HG03521 (cell line): ENCODE data around the gene TBCK.
A peak's percentile ranks its signal among the peaks of the same experiment; 100 is the strongest.

ENCODE experiments used
- ATAC-seq: cut with Tn5 transposase; IDR thresholded peaks from one replicate; pipeline ENCODE4 v1.9.1; 2021; ENCODE audit warnings: mild to moderate bottlenecking, moderate library complexity; ENCODE audit not compliant: unreplicated experiment

TBCK gene

DNA sequence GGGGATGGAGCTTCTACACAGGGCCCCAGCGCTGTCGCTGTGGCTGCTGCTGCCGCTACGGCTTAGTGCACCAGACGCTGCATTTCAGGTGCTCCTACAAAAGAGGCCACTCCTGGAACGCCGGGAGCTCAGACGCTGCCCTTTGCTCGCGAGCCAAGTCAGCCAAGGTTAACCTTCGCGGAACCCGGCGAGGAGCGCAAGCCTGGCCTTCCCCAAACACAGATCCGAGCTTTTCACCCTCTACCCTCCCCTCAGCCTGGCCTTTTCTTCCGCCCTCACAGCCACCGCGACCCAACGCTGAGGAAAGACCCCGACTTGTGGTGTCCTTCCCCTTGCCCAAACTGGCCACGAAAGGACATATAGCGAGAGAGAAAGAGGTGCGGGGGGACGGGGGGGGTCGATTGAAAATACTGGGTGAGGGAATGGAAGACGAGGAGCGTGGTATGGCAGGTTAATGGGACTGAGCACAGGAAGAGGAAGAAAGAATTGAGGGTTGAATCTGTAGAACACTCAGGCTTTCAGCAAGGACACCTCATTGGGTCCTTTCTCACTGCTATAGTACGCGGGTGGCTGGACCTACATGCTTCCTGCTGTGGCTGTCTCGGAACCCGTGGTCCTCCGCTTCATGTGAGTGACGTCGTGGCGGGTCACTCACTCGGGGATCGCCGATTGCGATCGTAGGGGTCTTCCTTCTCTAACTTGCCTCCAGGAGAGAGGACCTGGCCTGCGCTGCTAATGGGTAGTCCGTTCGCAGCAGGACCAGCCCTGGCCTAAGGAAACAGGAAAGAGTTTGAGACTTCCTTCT lies at the start of gene TBCK, which contains the start of gene AIMP1:
TBCK (minus strand) TSS at position 242 of the 805 bp plus-strand sequence. CDS start 7,249 bp downstream, outside the sequence.
AIMP1 (plus strand) TSS at position 583 of the 805 bp plus-strand sequence. CDS start 8,460 bp downstream, outside the sequence.
- peak; percentile 89 for ATAC-seq

DNA sequence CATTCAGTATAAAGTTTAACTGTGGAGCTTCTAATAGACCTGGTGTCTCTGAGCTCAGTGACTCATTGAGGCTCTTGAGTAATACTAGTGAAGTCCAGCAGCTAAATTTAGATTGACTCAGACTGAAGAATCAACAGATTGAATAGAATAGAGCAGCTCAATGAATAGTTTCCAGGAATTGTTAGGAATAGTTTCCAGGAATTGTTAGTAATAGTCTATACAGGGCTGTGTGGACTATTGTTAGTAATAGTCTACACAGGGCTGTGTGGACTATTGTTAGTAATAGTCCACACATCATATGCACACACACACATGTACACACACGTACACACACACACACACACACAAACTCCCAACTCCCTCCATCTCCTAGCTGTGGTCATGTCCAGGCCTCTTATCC lies 49.6 kb upstream of the TBCK start:
- ATAC-seq = no peak

DNA sequence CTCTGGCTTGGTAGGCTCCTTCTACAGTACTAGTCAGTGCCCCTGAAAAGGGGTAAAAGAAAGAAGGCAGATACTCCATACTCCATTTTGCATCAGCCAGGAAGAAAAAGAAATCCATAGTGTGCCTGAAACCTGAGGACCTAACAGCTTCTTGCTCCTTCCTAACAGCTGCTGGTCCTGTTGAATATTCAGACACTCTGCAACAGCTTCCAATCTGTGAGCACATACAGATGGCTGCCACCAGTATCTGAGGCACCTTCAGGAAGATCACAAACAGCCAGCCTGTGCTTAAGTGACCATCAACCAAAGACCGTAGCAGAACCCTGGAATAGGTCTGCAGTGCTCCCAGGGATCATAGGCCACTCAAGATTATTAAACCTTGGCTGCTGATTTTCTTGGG lies 48.3 kb upstream of the TBCK start:
- no peak for ATAC-seq

DNA sequence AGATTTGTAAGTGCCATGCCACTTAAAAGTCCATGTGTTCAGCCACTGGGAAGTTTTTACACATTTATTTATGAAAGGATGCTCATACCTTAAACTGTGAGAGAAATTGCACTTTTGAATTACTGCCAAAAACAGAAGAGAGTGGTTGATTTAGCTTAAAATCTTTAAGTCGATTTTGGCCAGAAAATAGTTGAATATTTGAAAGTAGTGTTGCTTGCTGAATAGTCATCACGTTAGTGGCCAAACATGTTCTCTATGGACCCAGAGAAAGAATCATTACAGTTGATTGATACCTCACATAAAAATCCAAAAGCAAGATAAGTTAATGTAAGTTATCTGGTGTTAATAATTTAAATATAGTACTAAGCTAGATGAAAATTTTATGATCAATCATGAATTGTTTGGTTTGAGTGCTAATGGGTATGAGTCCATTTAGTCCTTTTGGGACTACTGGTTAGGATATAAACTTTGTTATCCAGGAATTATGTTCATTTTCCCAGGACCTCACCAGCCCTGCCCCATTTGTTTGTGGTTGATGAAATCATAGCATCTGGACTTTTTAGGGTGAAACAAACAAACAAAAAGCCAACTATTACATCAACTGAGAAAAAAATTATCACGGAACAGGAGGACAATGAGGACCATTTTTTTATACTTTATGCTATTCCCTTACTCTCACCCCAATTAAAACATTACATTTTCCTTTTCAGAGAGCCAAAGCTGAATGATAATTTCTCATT lies 46.2 kb upstream of the TBCK start:
- no peak for ATAC-seq

GRCh38 chr4:106358899-106359298 lies 42.9 kb upstream of the TBCK start:
- ATAC-seq = no peak

DNA sequence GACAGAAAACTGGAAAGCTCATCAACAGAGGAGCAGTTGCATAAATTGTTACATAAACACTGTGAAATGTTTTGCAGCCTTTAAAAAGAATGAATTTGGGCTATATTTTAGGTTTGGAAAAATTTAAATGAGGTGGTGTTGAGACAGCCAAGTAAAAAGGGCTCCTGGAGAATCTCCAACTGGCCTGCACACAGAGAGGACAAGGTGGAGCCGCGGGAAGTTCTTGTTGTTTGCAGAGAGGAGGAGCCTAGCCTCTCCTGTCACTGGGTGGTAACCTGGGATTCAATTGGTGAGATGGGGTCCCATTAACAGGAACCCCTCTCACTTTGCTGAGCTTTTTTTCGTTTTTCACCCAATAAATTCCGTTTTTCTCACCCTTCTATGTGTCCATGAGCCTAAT lies 39.2 kb upstream of the TBCK start:
- no peak for ATAC-seq

GRCh38 chr4:106353786-106354185 lies 37.8 kb upstream of the TBCK start:
- no peak for ATAC-seq

DNA sequence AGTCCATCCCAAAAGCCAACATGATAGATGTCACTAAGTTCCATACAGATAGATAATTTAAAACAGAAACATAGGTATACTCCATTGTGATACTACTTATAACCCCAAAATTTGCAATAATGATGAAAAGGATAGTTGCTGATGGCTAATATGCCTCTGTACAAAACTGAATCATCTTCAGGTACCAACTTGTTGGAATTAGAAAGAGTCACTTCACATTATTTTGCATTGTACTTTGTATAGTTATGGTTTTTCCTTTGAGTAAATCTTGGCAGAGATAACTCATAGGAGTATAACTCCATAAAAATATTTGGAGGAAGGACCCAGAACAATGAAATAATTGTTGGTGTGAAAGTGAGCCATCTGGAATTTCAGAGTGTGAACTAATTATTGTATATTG lies 35.0 kb upstream of the TBCK start:
- no peak for ATAC-seq

GRCh38 chr4:106347167-106347566 lies 31.2 kb upstream of the TBCK start:
- no peak for ATAC-seq

DNA sequence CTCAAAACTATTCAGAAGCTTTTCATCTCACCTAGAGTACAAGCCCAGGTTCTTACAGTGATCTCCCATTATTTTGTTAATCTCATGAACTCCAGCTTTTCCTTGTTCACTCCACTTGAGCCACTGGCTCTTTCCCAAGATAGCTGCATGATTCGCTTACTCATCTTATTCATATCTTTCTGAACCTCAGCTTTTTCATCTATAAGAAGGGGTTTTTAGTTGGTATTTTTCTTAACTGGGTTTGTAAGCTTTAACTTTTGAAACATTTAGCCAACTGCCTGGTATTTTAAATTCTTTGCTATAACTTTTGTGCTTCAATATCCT lies 28.6 kb upstream of the TBCK start:
- no peak for ATAC-seq

DNA sequence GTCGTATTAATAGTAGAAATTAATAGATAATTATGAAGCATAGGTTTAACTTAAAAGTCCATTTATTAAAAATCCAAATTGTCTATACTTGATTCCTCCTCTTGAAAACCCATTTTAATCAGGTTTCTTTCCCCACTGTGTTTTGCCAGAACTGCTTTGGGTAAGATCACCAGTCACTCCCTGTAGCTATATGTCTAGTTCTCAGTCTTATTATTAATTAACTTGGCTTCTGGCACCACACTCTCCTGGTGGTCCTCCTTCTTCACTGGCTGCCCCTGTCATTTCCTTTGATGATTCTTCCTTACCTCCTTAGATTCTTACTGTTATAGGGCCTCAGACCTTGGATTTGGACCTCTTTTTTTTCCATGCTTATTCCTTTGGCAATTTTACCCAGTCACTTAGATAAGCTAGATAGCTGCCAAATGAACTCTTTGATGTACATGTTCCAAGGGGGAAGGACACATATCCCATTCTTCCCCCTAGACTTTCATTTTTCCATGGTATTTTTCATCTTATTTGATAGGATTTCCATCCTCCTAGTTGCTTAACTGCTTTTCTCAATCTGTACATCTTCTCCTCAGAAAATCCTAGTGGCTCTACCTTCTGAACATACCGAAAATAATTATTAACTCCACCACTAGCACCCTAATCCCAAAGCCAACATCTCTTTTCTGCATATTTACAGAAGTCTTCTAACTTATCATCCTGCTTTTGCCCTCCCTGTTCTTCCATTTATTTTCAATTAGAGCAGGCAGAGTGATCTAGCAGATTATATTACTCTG lies 28.0 kb upstream of the TBCK start:
- no peak for ATAC-seq

GRCh38 chr4:106340774-106341173 lies 24.8 kb upstream of the TBCK start:
- ATAC-seq = no peak

- ATAC-seq = no peak
Measured at GRCh38 chr4:106339431-106339830, 23.4 kb upstream of the TBCK start.

DNA sequence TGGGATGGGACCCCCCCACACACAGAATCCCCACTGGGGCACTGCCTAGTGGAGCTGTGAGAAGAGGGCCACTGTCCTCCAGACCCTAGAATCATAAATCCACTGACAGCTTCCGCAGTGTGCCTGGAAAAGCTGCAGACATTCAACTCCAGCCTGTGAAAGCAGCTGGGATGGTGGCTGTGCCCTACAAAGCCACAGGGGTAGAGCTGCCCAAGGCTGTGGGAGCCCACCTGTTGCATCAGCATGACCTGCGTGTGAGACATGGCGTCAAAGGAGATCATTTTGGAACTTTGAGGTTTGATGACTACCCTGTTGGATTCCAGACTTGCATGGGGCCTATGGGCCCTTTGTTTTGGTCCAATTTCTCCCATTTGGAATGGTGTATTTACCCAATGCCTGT lies 22.7 kb upstream of the TBCK start:
- ATAC-seq = no peak

DNA sequence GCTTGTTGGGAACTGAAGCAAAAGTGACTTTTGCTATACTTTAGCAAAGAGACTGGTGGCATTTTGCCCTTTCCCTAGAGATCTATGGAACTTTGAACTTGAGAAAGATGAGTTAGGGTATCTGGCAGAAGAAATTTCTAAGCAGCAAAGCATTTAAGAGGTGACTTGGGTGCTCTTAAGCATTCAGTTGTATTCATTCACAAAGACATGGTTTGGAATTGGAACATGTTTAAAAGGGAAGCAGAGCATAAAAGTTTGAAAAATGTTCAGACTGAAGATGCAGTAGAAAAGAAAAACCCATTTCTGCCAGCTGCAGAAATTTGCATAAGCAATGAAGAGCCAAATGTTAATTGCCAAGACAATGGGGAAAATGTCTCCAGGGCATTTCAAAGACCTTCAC lies 21.9 kb upstream of the TBCK start:
- ATAC-seq = no peak

- no peak for ATAC-seq
Measured at GRCh38 chr4:106336618-106337017, 20.6 kb upstream of the TBCK start.

GRCh38 chr4:106334741-106335470 lies 18.9 kb upstream of the TBCK start:
- no peak for ATAC-seq

DNA sequence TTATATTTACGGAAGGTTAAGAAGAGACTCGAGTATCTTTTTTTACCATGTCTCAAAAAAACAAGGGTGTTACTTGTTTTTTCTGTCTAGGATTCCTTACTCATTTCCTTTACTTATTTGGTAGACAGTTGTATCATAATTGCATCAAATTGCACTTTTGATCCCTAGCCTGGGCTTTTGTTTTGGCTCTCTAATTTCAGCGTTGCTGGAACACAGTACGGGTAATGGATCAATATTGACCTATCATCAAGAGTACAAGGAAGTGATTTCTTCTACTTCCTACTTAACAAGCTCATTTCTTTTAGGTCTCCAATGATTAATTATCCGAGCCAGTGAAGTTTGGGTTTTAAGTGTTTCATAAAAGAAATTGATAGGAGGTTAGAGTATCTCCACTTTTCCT lies 17.2 kb upstream of the TBCK start:
- ATAC-seq = no peak

GRCh38 chr4:106329041-106329618 lies 13.1 kb upstream of the TBCK start:
- ATAC-seq = peak; percentile 88

GRCh38 chr4:106325800-106326199 lies 9.8 kb upstream of the TBCK start:
- no peak for ATAC-seq

DNA sequence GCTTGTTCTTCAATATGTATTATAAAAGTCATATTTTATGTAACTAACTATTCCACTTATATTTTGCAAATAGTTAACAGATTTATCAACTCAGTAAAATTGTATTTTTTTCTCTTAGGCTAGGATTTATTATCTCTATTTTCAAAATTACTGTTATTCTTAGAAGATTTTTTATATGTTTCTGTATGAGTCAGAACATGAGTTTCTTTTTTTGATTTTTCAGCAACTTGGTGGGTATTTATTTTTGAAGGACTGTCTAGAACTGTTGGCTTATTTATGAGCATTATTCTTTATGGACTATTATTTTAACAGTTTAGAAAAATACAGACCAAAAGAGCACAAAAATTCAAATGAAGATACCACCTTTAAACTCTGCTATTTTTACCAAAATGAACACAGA lies 7.1 kb upstream of the TBCK start:
- no peak for ATAC-seq
